ENCODE results near the gene HMGCL.

- TF ChIP-seq EZH2 (IDR thresholded peaks at IDR 0.05) (no peak), POLR2AphosphoS5 (IDR thresholded peaks at IDR 0.05; ENCODE audit: borderline replicate concordance, low read depth, low read length) (no peak; the same call in 1 of the 2 replicates)
Observed at GRCh38 chr1:23799570-23800399, 25.4 kb downstream of the HMGCL start.

Measured in SK-N-MC (cell line).